Loucy (cell line): ENCODE measurements around the gene ATG7.

Experiments used
- H2AFZ ChIP-seq: fragments of 200-600 bp; sonication (generic); 2 replicates; pipeline ENCODE4 v1.6.0; 2016; ENCODE audit warnings: antibody characterized with exemption, mild to moderate bottlenecking, low read length, moderate library complexity
- H3F3A ChIP-seq: fragments of 200-600 bp; 2 replicates; pipeline ENCODE4 v1.6.0; 2016; ENCODE audit warnings: antibody characterized with exemption, low read depth, mild to moderate bottlenecking
- H3K27me3 ChIP-seq: fragments of 200-600 bp; sonication (generic); 2 replicates; pipeline ENCODE4 v1.6.1; 2014; ENCODE audit warnings: low read length, mild to moderate bottlenecking; ENCODE audit not compliant: insufficient read depth, poor library complexity, severe bottlenecking
- H3K36me3 ChIP-seq: fragments of 200-600 bp; sonication (generic); 2 replicates; pipeline ENCODE4 v1.6.1; 2016; ENCODE audit warnings: low read length; ENCODE audit not compliant: insufficient read depth
- H3K4me1 ChIP-seq: fragments of 200-600 bp; sonication (generic); 2 replicates; pipeline ENCODE4 v1.5.1; 2014; ENCODE audit warnings: low read length, mild to moderate bottlenecking; ENCODE audit not compliant: insufficient read depth, poor library complexity, severe bottlenecking
- H3K4me2 ChIP-seq: fragments of 200-600 bp; sonication (generic); 2 replicates; pipeline ENCODE4 v1.6.0; 2014; ENCODE audit warnings: antibody characterized with exemption, low read length, low read depth, mild to moderate bottlenecking; ENCODE audit not compliant: poor library complexity, severe bottlenecking
- H3K4me3 ChIP-seq: fragments of 200-600 bp; sonication (generic); 2 replicates; pipeline ENCODE4 v1.5.1; 2014; ENCODE audit warnings: low read length, mild to moderate bottlenecking, mixed read lengths; ENCODE audit not compliant: poor library complexity, severe bottlenecking
- H3K79me2 ChIP-seq: fragments of 200-600 bp; sonication (generic); 2 replicates; pipeline ENCODE4 v1.6.1; 2014; ENCODE audit warnings: low read length; ENCODE audit not compliant: insufficient read depth
- H3K9ac ChIP-seq: fragments of 200-600 bp; sonication (generic); 2 replicates; pipeline ENCODE4 v1.6.0; 2014; ENCODE audit warnings: mild to moderate bottlenecking, low read depth, low read length, moderate library complexity; ENCODE audit not compliant: poor library complexity, severe bottlenecking
- H3K9me2 ChIP-seq: fragments of 200-600 bp; sonication (generic); replicated peaks from 2 replicates; pipeline ENCODE4 v1.6.1; 2016; ENCODE audit warnings: low read depth, low read length, mixed read lengths
- H3K9me3 ChIP-seq: fragments of 200-600 bp; sonication (generic); 2 replicates; pipeline ENCODE4 v1.6.1; 2014; ENCODE audit warnings: mild to moderate bottlenecking, antibody characterized with exemption, low read length, low read depth; ENCODE audit not compliant: insufficient read depth
- H4K20me1 ChIP-seq: fragments of 200-600 bp; sonication (generic); 2 replicates; pipeline ENCODE4 v1.6.0; 2014; ENCODE audit warnings: antibody characterized with exemption, low read length, mild to moderate bottlenecking; ENCODE audit not compliant: insufficient read depth, poor library complexity, severe bottlenecking
- EZH2phosphoT487 ChIP-seq: fragments of 200-600 bp; IDR thresholded peaks from 2 replicates; pipeline ENCODE4 v1.6.1; 2018; ENCODE audit warnings: antibody characterized with exemption, mild to moderate bottlenecking, moderate library complexity, borderline replicate concordance
- TF ChIP-seq, protein P1 (sequence below): fragments of 200-600 bp; sonication (generic); conservative IDR thresholded peaks from 2 replicates; pipeline ENCODE4 v1.5.1; 2014; ENCODE audit warnings: mild to moderate bottlenecking, antibody characterized with exemption, low read length

ATG7 gene

DNA sequence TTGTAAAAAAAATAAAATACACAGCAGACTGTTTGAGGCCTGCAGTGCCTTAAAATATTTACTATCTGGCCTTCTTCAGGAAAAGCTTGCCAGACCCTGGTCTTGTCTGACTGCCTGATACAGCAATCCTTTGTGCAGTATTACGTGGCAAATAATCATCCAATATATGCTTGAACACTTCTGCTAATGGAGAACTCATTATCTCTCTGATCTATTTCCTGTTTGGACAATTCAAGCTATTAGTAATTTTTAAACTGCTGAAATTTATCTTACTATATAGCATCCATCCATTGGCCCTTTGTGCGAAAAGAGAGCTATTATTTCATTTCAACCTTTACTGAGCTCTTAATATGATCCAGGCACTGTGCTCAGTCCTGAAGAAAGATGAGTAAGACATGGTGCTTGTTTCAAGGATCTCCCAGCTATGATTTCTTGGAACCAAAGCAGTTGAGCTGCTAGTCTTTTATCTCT, 15.9 kb downstream of the ATG7 start:
- H3K27me3 ChIP-seq = no peaks in the 10 kb centered on the region
- peak overlapping the region; percentile 67 for H3K4me2 ChIP-seq
- no peak for TF ChIP-seq EZH2phosphoT487
- TF ChIP-seq, protein P1, sequence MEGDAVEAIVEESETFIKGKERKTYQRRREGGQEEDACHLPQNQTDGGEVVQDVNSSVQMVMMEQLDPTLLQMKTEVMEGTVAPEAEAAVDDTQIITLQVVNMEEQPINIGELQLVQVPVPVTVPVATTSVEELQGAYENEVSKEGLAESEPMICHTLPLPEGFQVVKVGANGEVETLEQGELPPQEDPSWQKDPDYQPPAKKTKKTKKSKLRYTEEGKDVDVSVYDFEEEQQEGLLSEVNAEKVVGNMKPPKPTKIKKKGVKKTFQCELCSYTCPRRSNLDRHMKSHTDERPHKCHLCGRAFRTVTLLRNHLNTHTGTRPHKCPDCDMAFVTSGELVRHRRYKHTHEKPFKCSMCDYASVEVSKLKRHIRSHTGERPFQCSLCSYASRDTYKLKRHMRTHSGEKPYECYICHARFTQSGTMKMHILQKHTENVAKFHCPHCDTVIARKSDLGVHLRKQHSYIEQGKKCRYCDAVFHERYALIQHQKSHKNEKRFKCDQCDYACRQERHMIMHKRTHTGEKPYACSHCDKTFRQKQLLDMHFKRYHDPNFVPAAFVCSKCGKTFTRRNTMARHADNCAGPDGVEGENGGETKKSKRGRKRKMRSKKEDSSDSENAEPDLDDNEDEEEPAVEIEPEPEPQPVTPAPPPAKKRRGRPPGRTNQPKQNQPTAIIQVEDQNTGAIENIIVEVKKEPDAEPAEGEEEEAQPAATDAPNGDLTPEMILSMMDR = no peak
- no peaks in the 10 kb centered on the region for H4K20me1 ChIP-seq
- peaks cover 38% of the 10 kb centered on the region for H3K4me1 ChIP-seq
- H3F3A ChIP-seq = peaks cover 9% of the 10 kb centered on the region; the same call in 1 of the 2 replicates
- H3K9me2 ChIP-seq = no peaks in the 10 kb centered on the region
- no peaks in the 10 kb centered on the region for H3K9me3 ChIP-seq
- H3K4me3 ChIP-seq = peak overlapping the region; percentile 57
- H3K79me2 ChIP-seq = peaks cover 16% of the 10 kb centered on the region
- H3K36me3 ChIP-seq = no peaks in the 10 kb centered on the region
- H3K9ac ChIP-seq = peak overlapping the region; percentile 31
- no peak overlapping the region for H2AFZ ChIP-seq

GRCh38 chr3:11288786-11289637, 16.8 kb downstream of the ATG7 start:
- peak overlapping the region; percentile 67 for H3K4me2 ChIP-seq
- H3K4me3 ChIP-seq = peak overlapping the region; percentile 57
- H2AFZ ChIP-seq = no peak overlapping the region

GRCh38 chr3:11289864-11290263, 17.7 kb downstream of the ATG7 start:
- Histone ChIP-seq H3K36me3 (no peaks in the 10 kb centered on the region), H3K4me2 (peak overlapping the region; percentile 67), H3K9ac (no peak overlapping the region), H3K9me3 (no peaks in the 10 kb centered on the region), H3K79me2 (peaks cover 16% of the 10 kb centered on the region), H2AFZ (no peak overlapping the region), H4K20me1 (no peaks in the 10 kb centered on the region), H3K4me3 (no peak overlapping the region), H3F3A (peaks cover 9% of the 10 kb centered on the region; the same call in 1 of the 2 replicates), H3K27me3 (no peaks in the 10 kb centered on the region), H3K4me1 (peaks cover 38% of the 10 kb centered on the region), H3K9me2 (no peaks in the 10 kb centered on the region)
- no peak for TF ChIP-seq EZH2phosphoT487
- TF ChIP-seq, protein P1 = no peak

More at GRCh38 chr3:11288786-11289637, 16.8 kb downstream of the ATG7 start:
- Histone ChIP-seq H3K9me2 (no peaks in the 10 kb centered on the region), H4K20me1 (no peaks in the 10 kb centered on the region), H3K79me2 (peaks cover 16% of the 10 kb centered on the region), H3K4me1 (peaks cover 38% of the 10 kb centered on the region), H3F3A (peaks cover 9% of the 10 kb centered on the region; the same call in 1 of the 2 replicates), H3K36me3 (no peaks in the 10 kb centered on the region), H3K9ac (peak overlapping the region; percentile 31), H3K27me3 (no peaks in the 10 kb centered on the region), H3K9me3 (no peaks in the 10 kb centered on the region)
- TF ChIP-seq, protein P1 = no peak
